GM18505 (cell line): Measurements from ENCODE around the gene SYCN.

Experiments
- ATAC-seq: cut with Tn5 transposase; IDR thresholded peaks from one replicate; pipeline ENCODE4 v1.9.1; 2021; ENCODE audit not compliant: unreplicated experiment
- POLR2A ChIP-seq: IDR thresholded peaks from 4 replicates; pipeline ENCODE4 v1.6.1; 2011; ENCODE audit warnings: borderline replicate concordance; ENCODE audit not compliant: insufficient read depth, insufficient read length; ENCODE audit errors: extremely low read depth

Gene SYCN

GRCh38 chr19:39174142-39174541 is 29.9 kb downstream of the SYCN start:
- TF ChIP-seq POLR2A: no peak
- no peak for ATAC-seq

- TF ChIP-seq POLR2A: no peak
- no peak for ATAC-seq
Observed at GRCh38 chr19:39173502-39173991, 30.5 kb downstream of the SYCN start.

- no peak for ATAC-seq
- TF ChIP-seq POLR2A: no peak
Observed at GRCh38 chr19:39172700-39173501, 31.2 kb downstream of the SYCN start.

- ATAC-seq: no peak
- TF ChIP-seq POLR2A: no peak
Observed at GRCh38 chr19:39171479-39172465, 32.3 kb downstream of the SYCN start.

- no peak for ATAC-seq
- TF ChIP-seq POLR2A: no peak
Observed at GRCh38 chr19:39170386-39171231, 33.5 kb downstream of the SYCN start.

- TF ChIP-seq POLR2A: no peak
- ATAC-seq: no peak
Observed at GRCh38 chr19:39169143-39169810, 34.8 kb downstream of the SYCN start.

- ATAC-seq: no peak
- TF ChIP-seq POLR2A: no peak
Observed at GRCh38 chr19:39168258-39169142, 35.6 kb downstream of the SYCN start.

- no peak for ATAC-seq
- no peak for TF ChIP-seq POLR2A
Observed at GRCh38 chr19:39167461-39168257, 36.4 kb downstream of the SYCN start.

GRCh38 chr19:39166571-39167391 is 37.3 kb downstream of the SYCN start:
- ATAC-seq: no peak
- no peak for TF ChIP-seq POLR2A

GRCh38 chr19:39165857-39166256 is 38.2 kb downstream of the SYCN start:
- TF ChIP-seq POLR2A: no peak
- no peak for ATAC-seq
